Measurements from ENCODE around the gene UCP2. TPM values are rescaled to one million over a fixed set of nuclear protein-coding genes. Genes with fewer than 3 reads are reported as not detected.

The UCP2 gene
- total and polyA plus RNA-seq, 4 donors, result 44.7 to 207 (median 139) TPM

DNA sequence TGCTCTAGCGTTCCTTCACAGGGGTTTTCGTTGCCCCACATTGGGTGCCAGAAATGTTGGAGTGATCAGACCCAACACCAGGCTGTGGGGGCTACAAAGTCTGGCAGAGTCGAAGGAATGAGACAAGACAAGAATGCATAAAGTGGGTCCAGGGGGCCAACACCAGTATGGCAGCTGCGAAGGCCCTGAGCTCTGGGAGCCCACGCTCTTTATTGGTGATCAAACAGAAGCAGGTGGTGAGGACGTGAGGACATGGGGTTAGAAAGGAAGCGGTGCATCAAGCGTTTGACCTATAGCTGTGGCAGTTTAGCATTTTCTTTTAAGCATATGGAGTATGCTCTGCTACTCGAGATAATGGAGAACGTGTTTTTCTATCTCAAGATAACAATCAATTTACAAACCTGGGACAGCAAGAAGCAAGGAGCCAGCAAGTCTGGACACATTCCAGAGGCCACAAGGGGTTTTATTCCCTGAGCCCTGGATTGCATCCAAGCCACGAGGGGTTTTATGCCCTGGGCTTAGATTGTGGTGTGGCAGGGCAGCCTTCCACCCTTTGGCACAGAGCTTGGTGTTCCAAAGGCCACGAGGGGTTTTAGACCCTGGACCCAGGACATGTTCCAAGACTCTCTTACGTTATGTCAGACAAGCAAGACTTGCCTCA lies 35.7 kb downstream of the UCP2 start:
- H3K9ac ChIP-seq (ENCODE audit: insufficient read depth in 1 of 2, low read length in 2 of 2), result no peak overlapping the region
- H3K4me1 ChIP-seq (ENCODE audit: control insufficient read depth in 5 of 5, insufficient read depth in 5 of 5, low read length in 5 of 5), result no peaks in the 10 kb centered on the region
- H3K36me3 ChIP-seq (ENCODE audit: control insufficient read depth in 4 of 4, insufficient read depth in 4 of 4, low read length in 4 of 4), result no peaks in the 10 kb centered on the region
- H3K9me3 ChIP-seq (ENCODE audit: control insufficient read depth in 4 of 4, insufficient read depth in 3 of 4, low read length in 3 of 4), result no peaks in the 10 kb centered on the region
- TF ChIP-seq, protein P1, sequence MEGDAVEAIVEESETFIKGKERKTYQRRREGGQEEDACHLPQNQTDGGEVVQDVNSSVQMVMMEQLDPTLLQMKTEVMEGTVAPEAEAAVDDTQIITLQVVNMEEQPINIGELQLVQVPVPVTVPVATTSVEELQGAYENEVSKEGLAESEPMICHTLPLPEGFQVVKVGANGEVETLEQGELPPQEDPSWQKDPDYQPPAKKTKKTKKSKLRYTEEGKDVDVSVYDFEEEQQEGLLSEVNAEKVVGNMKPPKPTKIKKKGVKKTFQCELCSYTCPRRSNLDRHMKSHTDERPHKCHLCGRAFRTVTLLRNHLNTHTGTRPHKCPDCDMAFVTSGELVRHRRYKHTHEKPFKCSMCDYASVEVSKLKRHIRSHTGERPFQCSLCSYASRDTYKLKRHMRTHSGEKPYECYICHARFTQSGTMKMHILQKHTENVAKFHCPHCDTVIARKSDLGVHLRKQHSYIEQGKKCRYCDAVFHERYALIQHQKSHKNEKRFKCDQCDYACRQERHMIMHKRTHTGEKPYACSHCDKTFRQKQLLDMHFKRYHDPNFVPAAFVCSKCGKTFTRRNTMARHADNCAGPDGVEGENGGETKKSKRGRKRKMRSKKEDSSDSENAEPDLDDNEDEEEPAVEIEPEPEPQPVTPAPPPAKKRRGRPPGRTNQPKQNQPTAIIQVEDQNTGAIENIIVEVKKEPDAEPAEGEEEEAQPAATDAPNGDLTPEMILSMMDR (IDR thresholded peaks at IDR 0.05; ENCODE audit: control extremely low read depth, extremely low read depth), result no peak
- no peak overlapping the region for H3K27ac ChIP-seq (ENCODE audit: low read depth in 1 of 2, low read length in 1 of 2)
- WGBS, 2 donors, result 70 to 74% methylated on average over 13 of the region's 13 CpGs
- H3K27me3 ChIP-seq (ENCODE audit: control insufficient read depth in 3 of 3, insufficient read depth in 3 of 3, low read length in 2 of 3), result no peaks in the 10 kb centered on the region
- ATAC-seq (ENCODE audit: insufficient read depth, low FRiP score) (no peak), DNase-seq (no peak)
- H3K4me3 ChIP-seq, result no peak overlapping the region

DNA sequence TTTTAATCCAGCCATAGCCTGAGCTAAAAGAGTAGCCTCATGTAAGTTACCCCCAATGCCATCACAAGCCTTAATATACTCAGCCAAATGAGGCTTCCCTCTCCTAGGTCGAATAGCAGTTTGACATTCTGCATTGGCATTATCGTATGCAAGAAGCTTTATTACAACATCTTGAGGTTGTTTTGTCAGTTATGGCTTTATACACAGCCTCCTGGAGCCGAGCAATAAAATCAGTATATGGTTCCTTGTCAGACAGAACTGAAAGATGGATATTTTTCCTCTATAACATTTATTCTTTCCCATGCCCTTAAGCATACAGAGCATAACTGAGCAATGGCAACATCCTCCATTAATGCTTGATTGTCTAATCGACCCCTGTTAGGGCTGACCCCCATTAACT lies 37.2 kb downstream of the UCP2 start:
- H3K36me3 ChIP-seq (ENCODE audit: control insufficient read depth in 4 of 4, insufficient read depth in 4 of 4, low read length in 4 of 4), result no peaks in the 10 kb centered on the region
- ATAC-seq (ENCODE audit: insufficient read depth, low FRiP score) (no peak), DNase-seq (no peak)
- H3K27me3 ChIP-seq (ENCODE audit: control insufficient read depth in 3 of 3, insufficient read depth in 3 of 3, low read length in 2 of 3), result no peaks in the 10 kb centered on the region
- H3K27ac ChIP-seq (ENCODE audit: low read depth in 1 of 2, low read length in 1 of 2), result no peak overlapping the region
- no peaks in the 10 kb centered on the region for H3K4me1 ChIP-seq (ENCODE audit: control insufficient read depth in 5 of 5, insufficient read depth in 5 of 5, low read length in 5 of 5)
- 43 to 59% methylated on average over 4 of the region's 4 CpGs for WGBS, 2 donors
- no peak overlapping the region for H3K4me3 ChIP-seq
- no peak overlapping the region for H3K9ac ChIP-seq (ENCODE audit: insufficient read depth in 1 of 2, low read length in 2 of 2)
- H3K9me3 ChIP-seq (ENCODE audit: control insufficient read depth in 4 of 4, insufficient read depth in 3 of 4, low read length in 3 of 4), result peaks cover 0 to 3% (median 0%) of the 10 kb centered on the region in 4 donors
- TF ChIP-seq, protein P1 (IDR thresholded peaks at IDR 0.05; ENCODE audit: control extremely low read depth, extremely low read depth), result no peak

- no peaks in the 10 kb centered on the region for H3K36me3 ChIP-seq (ENCODE audit: control insufficient read depth in 4 of 4, insufficient read depth in 4 of 4, low read length in 4 of 4)
- no peak for ATAC-seq (ENCODE audit: insufficient read depth, low FRiP score)
- H3K27me3 ChIP-seq (ENCODE audit: control insufficient read depth in 3 of 3, insufficient read depth in 3 of 3, low read length in 2 of 3), result no peaks in the 10 kb centered on the region
- no peak overlapping the region for H3K27ac ChIP-seq (ENCODE audit: low read depth in 1 of 2, low read length in 1 of 2)
- H3K9me3 ChIP-seq (ENCODE audit: control insufficient read depth in 4 of 4, insufficient read depth in 3 of 4, low read length in 3 of 4), result peaks cover 0 to 3% (median 0%) of the 10 kb centered on the region in 4 donors
- H3K4me1 ChIP-seq (ENCODE audit: control insufficient read depth in 5 of 5, insufficient read depth in 5 of 5, low read length in 5 of 5), result no peaks in the 10 kb centered on the region
- no peak overlapping the region for H3K4me3 ChIP-seq
- no peak overlapping the region for H3K9ac ChIP-seq (ENCODE audit: insufficient read depth in 1 of 2, low read length in 2 of 2)
- TF ChIP-seq, protein P1 (IDR thresholded peaks at IDR 0.05; ENCODE audit: control extremely low read depth, extremely low read depth), result no peak
- DNase-seq, result no peak
- WGBS, 2 donors, result 67 to 78% methylated on average over 10 of the region's 10 CpGs
Measured at GRCh38 chr11:73944901-73945300, 37.7 kb downstream of the UCP2 start.

GRCh38 chr11:73944085-73944484 lies 38.6 kb downstream of the UCP2 start:
- 47 to 77% methylated on average over 6 of the region's 6 CpGs for WGBS, 2 donors
- H3K27me3 ChIP-seq (ENCODE audit: control insufficient read depth in 3 of 3, insufficient read depth in 3 of 3, low read length in 2 of 3), result no peaks in the 10 kb centered on the region
- DNase-seq (no peak), ATAC-seq (ENCODE audit: insufficient read depth, low FRiP score) (no peak)
- no peak overlapping the region for H3K27ac ChIP-seq (ENCODE audit: low read depth in 1 of 2, low read length in 1 of 2)
- H3K4me1 ChIP-seq (ENCODE audit: control insufficient read depth in 5 of 5, insufficient read depth in 5 of 5, low read length in 5 of 5), result no peaks in the 10 kb centered on the region
- H3K9ac ChIP-seq (ENCODE audit: insufficient read depth in 1 of 2, low read length in 2 of 2), result no peak overlapping the region
- TF ChIP-seq, protein P1 (IDR thresholded peaks at IDR 0.05; ENCODE audit: control extremely low read depth, extremely low read depth), result no peak
- H3K9me3 ChIP-seq (ENCODE audit: control insufficient read depth in 4 of 4, insufficient read depth in 3 of 4, low read length in 3 of 4), result peaks cover 0 to 3% (median 0%) of the 10 kb centered on the region in 4 donors
- H3K36me3 ChIP-seq (ENCODE audit: control insufficient read depth in 4 of 4, insufficient read depth in 4 of 4, low read length in 4 of 4), result no peaks in the 10 kb centered on the region
- no peak overlapping the region for H3K4me3 ChIP-seq
